NCI-H2107 (cell line): ENCODE results near the gene TMPRSS12.
"Not testable (repeated sequence)": the region's sequence is repeated elsewhere in the genome, so short reads cannot be mapped to it uniquely, and the experiment has no call there.

Experiments used
- DNase-seq: peaks from one replicate; lab custom pipeline; 2025; lab: John Stamatoyannopoulos, UW

TMPRSS12 gene, protein sequence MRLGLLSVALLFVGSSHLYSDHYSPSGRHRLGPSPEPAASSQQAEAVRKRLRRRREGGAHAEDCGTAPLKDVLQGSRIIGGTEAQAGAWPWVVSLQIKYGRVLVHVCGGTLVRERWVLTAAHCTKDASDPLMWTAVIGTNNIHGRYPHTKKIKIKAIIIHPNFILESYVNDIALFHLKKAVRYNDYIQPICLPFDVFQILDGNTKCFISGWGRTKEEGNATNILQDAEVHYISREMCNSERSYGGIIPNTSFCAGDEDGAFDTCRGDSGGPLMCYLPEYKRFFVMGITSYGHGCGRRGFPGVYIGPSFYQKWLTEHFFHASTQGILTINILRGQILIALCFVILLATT

DNA sequence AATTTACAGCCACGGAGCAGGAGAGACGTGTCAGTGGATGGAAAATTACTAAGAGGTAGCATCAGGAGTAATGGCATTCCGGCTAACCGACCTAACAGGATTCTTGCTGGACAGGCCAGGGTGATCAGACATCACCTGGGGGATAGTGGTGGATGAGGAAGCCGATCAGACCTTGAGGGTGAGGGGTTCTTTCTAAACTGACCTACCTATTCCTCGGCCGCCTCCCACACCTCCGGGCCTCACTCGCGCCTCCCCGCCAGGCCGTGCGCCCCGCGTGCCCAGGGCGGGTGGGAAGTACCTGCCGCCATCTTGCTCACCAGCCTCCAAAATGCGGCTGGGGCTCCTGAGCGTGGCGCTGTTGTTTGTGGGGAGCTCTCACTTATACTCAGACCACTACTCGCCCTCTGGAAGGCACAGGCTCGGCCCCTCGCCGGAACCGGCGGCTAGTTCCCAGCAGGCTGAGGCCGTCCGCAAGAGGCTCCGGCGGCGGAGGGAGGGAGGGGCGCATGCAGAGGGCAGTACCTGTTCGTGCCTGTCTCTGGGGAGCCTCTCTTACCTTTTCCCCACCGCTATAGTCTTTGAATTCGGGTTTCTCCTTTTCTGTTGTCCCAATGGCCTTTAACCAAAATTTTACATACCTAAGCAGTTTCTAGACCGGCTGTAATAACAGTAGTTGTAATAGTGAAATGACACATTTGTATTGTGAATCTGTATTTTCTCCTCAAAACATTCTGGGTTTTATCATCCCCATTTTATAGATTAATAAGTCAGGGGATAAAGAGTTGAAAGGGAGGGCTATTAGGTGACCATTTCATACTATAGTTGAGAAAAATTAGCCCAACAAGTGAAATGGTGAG lies at the start of gene TMPRSS12:
Gene TMPRSS12, plus strand, starts transcription at position 290 of the 857 bp plus-strand sequence. Its CDS starts 39 bp downstream, at position 329.
- DNase-seq: no peak

DNA sequence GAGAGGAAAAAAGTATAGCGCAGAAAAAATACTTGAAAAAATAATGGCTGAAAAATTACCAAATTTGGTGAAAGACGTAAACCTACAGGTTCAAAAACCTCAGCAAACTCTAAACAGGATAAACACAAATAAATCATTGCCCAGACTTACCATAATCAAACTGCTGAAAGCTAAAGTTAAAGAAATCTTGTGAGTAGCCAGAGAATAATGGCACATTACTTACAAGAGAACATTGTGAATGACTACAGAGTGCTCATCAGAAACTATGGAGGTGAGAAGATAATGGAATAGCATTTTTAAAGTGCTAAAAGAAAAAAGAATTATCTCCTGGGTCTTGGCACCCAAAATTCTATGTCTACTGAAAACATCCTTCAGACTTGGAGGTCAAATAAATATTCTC lies 42.8 kb upstream of the TMPRSS12 start:
- DNase-seq: no peak

DNA sequence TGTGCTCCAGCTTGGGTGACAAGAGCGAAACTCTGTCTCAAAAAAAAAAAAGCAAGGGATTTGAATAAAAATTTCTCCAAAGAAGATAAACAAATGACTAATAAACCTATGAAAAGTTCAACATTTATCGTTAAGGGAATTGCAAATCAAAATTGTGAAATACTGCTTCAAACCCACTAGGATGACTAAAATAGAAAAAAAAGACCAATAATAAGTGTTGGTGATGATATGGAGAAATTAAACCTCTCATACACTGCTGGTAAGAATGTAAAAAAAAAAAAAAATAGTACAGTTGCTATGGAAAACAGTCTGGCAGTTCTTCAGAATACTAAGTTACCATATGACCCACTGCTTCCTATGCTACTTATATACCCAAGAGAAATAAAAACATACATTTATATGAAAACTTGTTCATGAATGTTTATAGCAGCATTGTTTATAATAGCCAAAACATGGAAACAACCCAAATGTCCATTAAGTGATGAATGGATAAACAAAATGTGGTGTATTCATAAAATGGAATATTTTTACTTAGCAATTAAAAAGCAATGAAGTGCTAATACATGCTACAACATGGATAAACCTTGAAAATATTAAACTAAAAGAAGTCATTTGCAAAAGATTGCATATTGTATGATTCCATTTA lies 39.4 kb upstream of the TMPRSS12 start:
- DNase-seq: no peak

DNA sequence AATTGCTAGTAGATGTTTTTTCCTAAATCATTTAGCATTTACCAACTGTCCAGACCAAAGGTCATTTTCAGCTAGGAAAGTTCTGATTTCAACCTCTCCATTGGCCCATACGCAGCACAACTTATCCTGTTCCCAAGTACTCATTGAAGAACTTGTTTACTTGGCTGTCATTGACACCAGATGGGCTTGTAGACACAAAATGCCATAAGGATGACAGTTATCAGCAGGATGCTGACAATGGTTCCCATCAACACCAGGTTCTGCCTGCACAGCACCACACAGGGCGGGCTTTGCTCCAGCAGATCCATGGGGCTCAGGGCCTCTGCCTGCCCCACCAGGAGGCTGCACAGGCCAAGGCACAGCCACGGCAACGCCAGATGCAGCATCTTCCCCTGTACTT lies 36.5 kb upstream of the TMPRSS12 start:
- DNase-seq: no peak

DNA sequence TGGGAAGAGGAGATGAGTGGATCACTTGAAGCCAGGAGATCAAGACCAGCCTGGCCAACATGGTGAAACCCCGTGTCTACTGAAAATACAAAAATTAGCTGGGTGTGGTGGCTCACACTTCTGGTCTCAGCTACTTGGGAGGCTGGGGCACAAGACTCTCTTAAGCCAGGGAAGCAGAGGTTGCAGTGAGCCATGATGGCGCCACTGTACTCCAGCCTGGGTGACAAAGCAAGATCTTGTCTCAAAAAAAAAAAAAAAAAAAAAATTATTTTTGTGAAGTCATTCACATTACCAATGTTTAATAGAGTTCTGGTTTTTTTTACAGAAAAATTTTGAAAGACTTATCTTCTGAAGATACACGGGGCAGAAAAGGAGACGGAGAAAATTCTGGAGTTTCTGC lies 33.6 kb upstream of the TMPRSS12 start:
- not testable (repeated sequence) for DNase-seq

DNA sequence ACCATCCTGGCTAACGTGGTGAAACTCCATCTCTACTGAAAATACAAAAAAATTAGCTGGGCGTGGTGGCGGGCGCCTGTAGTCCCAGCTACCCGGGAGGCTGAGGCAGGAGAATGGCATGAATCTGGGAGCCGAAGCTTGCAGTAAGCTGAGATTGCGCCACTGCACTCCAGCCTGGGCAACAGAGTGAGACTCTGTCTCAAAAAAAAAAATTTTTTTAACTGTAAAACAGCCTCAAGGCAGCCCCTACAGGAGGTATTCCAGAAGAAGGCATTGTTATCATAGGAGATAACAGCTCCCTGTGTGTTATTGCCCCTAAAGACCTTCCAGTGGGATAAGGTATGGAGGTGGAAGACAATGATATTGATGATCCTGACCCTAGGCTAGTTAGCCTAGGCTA lies 27.8 kb upstream of the TMPRSS12 start:
- not testable (repeated sequence) for DNase-seq

DNA sequence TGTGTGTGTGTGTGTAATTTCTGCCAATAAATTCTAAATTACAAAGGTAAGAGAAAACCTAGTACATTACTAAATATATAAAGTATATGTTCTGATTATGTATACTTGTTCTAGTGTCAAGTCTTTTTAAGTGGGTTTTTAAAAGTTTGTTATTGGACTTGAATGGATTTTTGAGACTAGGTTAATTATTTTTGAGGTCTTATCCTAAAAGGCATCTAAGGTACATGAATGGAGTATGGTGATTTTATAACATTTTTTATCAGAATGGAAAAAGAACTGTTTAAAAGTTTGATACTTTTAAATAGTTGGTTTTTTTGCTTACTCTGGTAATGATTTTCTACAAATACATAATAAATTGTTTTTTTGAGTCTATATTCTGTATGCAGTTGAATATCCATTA lies 22.5 kb upstream of the TMPRSS12 start:
- DNase-seq: no peak

DNA sequence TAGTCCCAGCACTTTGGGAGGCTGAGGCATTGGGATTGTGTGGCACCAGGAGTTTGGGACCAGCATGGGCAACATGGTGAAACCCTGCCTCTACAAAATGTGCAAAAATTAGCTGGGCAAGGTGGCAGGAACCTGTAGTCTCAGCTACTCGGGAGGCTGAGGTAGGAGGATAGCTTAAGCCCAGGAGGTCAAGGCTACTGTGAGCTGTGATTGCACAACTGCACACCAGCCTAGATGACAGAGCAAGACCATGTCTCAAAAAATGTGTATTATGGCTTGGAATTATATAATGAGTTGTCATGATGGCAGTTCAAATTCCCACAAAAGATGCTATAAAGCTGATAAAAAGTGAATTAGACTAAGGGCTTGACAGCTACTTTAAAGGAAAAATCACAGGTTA lies 20.6 kb upstream of the TMPRSS12 start:
- DNase-seq: no peak

DNA sequence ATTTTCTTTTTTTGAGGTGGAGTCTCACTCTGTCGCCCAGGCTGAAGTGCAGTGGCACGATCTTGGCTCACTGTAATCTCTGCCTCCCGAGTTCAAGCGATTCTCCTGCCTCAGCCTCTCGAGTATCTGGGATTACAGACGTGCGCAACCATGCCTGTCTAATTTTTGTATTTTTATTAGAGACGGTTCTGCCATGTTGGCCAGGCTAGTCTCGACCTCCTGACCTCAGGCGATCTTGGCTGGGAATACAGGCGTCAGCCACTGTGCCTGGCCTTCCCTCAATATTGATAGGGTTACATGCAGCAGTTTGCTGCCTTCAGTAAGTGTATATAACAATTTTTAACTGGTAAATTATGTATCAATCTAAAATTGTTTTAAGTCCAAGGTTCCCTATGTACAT lies 19.0 kb upstream of the TMPRSS12 start:
- DNase-seq: not testable (repeated sequence)

DNA sequence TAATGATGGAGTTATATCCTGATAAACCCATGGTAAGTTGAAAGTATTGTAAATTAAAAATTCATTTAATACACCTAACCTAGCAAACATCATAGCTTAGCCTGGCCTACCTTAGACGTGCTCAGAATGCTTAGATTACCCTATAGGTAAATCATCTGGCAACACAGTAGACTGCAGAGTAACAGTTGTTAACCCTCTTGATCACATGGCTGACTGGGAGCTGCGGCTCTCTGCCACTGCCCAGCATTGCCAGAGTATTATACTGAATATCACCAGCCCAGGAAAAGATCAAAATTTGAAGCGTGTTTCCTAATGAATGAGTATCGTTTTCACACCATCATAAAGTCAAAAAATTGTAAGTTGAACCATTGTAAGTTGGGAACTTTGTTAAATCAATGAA lies 17.8 kb upstream of the TMPRSS12 start:
- no peak for DNase-seq

DNA sequence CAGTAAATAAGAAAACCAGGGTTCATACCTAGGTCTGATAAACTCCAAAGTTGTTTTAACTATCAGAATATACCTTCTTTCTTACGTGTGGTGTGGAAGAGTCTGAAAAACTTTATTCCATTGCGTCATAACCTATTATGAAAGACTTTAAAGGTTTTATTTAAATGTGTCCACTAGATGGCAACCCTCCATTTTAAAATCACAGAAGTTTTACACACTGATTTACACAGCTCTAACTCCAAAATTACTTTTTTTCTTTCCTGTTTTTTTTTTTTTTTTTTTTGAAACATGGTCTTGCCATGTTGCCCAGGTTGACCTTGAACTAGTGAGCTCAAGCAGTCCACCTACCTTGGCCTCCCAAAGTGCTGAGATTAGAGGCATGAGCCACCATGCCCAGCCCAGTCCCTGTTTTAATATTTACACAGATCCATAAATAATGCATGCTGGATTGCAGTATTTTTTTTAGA lies 17.3 kb upstream of the TMPRSS12 start:
- DNase-seq: peak; percentile 46

DNA sequence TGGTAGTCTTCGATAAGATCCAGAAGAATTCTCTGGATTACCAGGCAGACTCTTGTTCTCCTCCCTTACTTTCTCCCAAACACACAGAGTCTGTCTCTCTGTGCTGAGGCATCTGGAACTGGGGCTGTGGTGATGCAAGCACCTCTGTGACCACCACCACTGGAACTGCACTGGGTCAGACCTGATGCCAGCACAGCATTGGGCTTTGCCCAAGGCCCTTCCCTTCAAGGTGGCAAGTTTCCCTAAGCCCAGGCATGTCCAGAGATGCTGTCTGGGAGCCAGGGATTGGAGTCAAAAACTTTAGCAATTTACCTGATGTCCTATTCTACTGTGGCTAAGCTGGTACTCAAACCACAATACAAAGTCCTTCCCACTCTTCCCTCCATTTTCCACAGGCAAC lies 14.6 kb upstream of the TMPRSS12 start:
- DNase-seq: no peak

DNA sequence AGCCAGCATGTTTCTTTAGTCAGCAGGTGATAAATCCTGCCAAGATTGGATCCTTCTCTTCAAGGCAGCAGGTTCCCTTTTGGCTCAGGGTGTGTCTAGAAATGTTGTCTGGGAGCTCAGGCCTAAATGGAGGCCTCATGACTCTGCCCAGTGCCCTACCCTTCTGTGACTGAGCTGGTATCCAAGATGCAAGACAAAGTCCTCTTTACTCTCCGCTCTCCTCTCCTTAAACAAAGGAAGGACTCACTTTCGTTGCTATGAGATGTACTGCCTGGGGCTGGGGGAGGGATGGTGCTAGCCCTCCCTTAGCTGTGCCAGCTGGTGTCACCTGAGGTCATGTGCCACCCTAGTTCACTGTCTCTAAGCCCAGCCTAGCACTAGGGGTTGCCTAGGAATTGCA lies 13.8 kb upstream of the TMPRSS12 start:
- DNase-seq: no peak

DNA sequence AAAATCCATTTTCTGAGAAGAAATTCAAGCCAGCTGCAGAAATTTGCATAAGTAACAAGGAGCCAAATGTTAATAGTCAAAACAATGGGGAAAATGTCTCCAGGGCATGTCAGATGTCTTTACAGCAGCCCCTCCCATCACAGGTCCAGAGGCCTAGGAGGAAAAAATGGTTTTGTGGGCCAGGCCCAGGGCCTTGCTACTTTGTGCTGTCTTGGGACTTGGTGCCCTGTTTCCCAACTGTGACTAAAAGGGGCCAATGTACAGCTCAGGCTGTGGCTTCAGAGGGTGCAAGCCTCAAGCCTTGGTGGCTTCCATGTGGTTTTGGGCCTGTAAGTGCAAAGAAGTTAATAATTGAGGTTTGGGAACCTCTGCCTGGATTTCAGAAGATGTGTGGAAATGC lies 8.9 kb upstream of the TMPRSS12 start:
- not testable (repeated sequence) for DNase-seq

DNA sequence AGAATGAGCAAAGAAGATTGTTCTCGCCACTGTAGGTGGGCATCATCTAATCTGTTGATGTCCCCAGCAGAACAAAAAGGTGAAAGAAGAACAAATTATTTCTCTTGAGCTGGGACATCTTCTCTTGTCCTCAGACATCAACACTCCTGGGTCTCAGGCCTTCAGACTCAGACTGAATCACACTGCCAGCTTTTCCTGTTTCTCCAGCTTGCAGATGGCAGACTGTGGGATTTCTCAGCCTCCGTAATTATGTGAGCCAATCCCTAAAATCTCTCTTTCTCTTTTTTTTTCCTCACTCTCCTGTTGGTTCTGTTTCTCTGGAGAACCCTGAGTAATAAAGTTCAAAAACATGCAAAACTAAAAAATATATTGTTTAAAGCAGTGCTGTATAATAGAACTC lies 3.7 kb upstream of the TMPRSS12 start:
- no peak for DNase-seq

DNA sequence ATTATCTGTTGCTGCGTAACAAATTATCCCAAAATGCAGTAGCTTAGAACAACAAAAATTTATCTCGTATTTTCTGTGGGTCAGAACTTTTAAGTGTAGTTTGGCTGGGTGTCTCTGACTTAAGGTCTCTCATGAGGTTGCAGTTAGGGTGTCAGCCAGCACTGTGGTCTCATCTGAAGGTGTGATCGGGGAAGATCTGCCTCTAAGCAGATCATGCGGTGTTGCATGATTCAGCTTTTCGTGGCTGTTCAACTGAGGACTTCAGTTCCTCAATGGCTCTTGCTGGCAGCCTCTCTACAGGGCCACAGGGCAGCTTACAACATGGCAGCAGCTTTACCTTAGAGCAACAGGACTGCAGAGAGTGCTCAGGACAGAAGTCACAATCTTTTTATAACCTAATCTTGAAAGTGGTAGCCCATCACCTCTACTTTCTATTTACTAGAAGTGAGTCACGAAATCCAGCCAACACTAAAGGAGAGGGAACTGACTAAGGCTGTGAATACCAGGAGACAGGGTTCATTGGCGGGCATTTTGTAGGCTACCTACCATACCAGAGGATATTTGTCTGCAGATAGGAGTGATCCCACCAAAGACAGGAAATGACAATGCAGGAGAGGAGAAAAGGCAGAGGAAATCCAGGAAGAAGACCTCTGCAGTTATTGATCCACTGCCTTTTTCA lies 1.8 kb upstream of the TMPRSS12 start:
- DNase-seq: no peak

DNA sequence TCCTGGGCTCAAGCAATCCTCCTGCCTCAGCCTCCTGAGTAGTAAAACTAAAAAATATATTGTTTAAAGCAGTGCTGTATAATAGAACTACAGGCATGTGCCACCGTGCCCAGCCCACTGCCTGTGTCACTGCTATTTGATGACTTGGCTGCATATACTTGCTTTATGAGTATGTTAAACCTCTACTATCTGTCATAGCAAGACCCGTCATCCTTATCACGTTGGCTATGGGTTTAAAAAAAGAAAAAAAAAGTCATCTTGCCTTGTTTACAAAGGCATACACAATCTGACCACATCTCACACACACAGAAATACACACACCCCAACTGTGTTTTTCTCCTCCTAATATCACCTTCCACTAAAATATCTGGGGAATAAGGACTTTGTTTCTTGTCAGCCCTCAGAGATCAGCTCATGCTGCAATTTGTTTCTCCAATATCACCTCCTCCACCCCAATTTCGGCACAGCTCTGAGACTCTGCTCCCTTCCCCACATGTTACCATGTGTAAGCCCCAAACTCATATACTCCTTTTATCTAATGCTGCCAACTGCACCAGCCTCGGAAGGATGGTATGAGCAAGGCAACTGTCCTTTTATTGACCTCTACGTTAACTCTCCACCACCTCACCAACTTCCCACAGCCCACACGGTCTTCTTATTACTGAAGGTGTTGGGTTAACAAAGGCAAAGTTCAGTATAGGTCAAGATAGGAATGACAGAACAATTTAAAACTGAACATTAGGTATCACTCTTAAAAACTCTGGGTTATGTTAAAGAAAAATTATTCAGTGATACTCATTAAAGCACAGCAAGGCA lies 802 bp upstream of the TMPRSS12 start:
- DNase-seq: no peak

DNA sequence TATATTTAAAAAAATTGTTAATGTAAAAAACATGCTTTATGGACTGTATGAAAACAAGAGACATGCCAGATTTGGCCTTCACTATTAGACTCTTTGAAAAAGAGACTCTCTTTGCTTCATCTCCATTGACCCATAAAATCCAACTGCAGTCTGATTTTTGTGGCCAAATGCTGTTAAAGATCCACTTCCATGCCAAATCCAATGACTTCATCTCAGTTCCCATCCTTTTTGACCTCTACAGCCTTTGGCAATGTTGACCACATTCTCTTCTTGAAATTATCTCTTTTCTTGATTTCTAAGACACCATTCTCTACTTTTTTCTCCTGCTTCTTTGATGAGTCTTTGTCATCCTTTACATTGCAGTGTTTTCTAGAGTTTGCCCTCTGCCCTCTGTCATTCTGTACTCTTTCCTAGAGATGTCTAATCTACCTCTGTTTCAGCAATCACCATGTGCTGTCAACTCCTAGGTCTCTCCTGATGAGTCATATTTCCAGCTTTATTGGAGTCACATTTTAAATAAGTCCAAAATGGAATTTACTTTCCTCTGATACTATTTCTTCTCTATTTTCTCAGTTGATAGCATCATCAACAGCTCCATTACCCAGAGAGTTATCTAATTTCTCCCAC lies 2.4 kb downstream of the TMPRSS12 start:
- no peak for DNase-seq

DNA sequence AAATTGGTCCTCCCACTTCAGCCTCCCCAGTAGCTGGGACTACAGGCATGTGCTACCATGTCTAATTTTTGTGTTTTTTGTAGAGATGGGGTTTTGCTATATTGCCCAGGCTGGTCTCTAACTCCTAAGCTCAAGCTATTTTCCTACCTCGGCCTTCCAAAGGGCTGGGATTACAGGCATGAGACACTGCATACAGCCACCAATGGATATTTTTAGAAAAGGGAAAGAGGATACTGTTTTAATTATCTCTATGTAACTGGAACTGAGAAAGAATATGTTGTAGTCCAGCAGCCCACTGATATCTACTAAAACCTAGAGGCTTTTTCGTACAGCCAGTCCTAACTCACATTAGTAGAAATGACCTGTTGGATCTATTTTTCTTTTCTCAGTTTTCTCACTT lies 6.2 kb downstream of the TMPRSS12 start:
- no peak for DNase-seq

DNA sequence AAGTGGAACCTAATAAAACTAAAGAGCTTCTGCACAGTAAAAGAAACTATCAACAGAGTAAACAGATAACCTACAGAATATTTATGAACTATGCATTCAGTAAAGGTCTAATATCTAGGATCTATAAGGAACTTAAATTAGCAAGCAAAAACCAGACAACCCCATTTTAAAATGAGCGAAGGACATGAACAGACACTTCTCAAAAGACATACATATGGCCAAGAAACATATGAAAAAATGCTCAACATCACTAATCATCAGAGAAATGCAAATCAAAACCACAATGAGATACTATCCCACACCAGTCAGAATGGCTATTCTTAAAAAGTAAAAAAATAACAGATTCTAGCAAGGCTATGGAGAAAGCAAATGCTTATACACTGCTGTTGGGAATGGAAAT lies 12.5 kb downstream of the TMPRSS12 start:
- not testable (repeated sequence) for DNase-seq

DNA sequence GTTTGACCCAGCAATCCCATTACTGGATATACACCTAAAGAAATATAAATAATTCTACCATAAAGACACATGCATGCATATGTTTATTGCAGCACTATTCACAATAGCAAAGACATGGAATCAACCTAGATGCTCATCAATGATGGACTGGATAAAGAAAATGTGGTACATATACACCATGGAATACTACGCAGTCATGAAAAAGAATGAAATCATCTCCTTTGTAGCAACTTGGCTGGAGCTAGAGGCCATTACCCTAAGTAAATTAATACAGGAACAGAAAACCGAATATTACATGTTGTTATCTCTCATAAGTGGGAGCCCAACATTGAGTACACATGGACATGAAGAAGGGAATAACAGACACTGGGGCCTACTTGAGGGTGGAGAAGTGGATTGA lies 13.0 kb downstream of the TMPRSS12 start:
- not testable (repeated sequence) for DNase-seq
